K562 (cell line): ENCODE data around the gene FAM227B. TPM values are rescaled to one million over a fixed set of nuclear protein-coding genes. Genes with fewer than 3 reads are reported as not detected.

Experiments
- C11orf30 ChIP-seq: fragments of 450-650 bp; IDR thresholded peaks from 2 replicates; pipeline ENCODE4 v1.6.1; 2016; ENCODE audit warnings: low read depth, mild to moderate bottlenecking
- CBFA2T3 ChIP-seq: fragments of 450-650 bp; IDR thresholded peaks from 2 replicates; pipeline ENCODE4 v1.6.1; 2017
- DNMT1 ChIP-seq: fragments of 450-650 bp; IDR thresholded peaks from 2 replicates; pipeline ENCODE4 v1.6.1; 2016; ENCODE audit warnings: antibody characterized with exemption, mild to moderate bottlenecking
- ESRRA ChIP-seq: fragments of 450-650 bp; IDR thresholded peaks from 2 replicates; pipeline ENCODE4 v1.6.1; 2014; ENCODE audit warnings: low read depth, mild to moderate bottlenecking, moderate library complexity, borderline replicate concordance
- FOXJ2 ChIP-seq: fragments of 200-800 bp; sonication (Bioruptor generic); IDR thresholded peaks from 2 replicates; pipeline ENCODE4 v1.6.1; 2016; ENCODE audit warnings: missing genetic modification characterization, missing compliant biosample characterization
- FUS ChIP-seq: fragments of 200-400 bp; formaldehyde crosslinking; optimal IDR thresholded peaks from 2 replicates; pipeline ENCODE3; 2017; ENCODE audit warnings: low read depth, low read length
- GATAD2A ChIP-seq: fragments of 450-650 bp; IDR thresholded peaks from 2 replicates; pipeline ENCODE4 v1.6.1; 2017
- GATAD2B ChIP-seq: fragments of 450-650 bp; IDR thresholded peaks from 2 replicates; pipeline ENCODE4 v1.6.1; 2017; ENCODE audit warnings: mild to moderate bottlenecking, borderline replicate concordance
- GTF2B ChIP-seq: IDR thresholded peaks from 2 replicates; pipeline ENCODE4 v1.6.1; 2011; ENCODE audit not compliant: insufficient read length; ENCODE audit errors: extremely low read depth
- NCOR1 ChIP-seq: fragments of 450-650 bp; IDR thresholded peaks from 2 replicates; pipeline ENCODE4 v1.6.1; 2016; ENCODE audit warnings: mild to moderate bottlenecking, moderate library complexity
- REST ChIP-seq, 2 experiments: fragments of 450-650 bp; formaldehyde crosslinking in 1 of 2; IDR thresholded peaks; 2 replicates each; pipeline versions ENCODE4 v1.4.0 to v1.6.1; 2014 to 2020; ENCODE audit warnings: mild to moderate bottlenecking in 2 of 2, borderline replicate concordance in 1 of 2, low read depth in 1 of 2
- ZNF239 ChIP-seq: fragments of 250-450 bp; sonication (Bioruptor Pico); IDR thresholded peaks from 2 replicates; pipeline ENCODE4 v1.4.0; 2020; ENCODE audit warnings: mild to moderate bottlenecking
- ZNF384 ChIP-seq: IDR thresholded peaks from 2 replicates; pipeline ENCODE4 v1.6.1; 2012; ENCODE audit warnings: low read depth, low read length, improper control_type of control experiment
- polyA plus RNA-seq, 8 experiments: library from polyadenylated mRNA; depleted of rRNA in 4 of 8; stranded (reverse) in 5 of 8; unstranded in 3 of 8; fragments of >200 nt; fragmentation: Nextera tagmentation in 2 of 8; fragmentation: Illumina TruSeq in 1 of 8; extraction: Ambion mirVana in 2 of 8; extraction: Trizol in 1 of 8; gene quantifications; 2 replicates each; pipeline versions ENCODE4 v1.2.1 to v1.2.3, GENCODE V29; 2011 to 2014; ENCODE audit warnings: inconsistent platforms in 1 of 8, missing spikeins in 1 of 8
- total RNA-seq, 7 experiments: library from RNA; depleted of rRNA in 6 of 7; stranded (reverse); fragments of >200 nt in 6 of 7; fragmentation: Illumina TruSeq in 2 of 7; extraction: Trizol in 2 of 7; gene quantifications; 2 replicates each; pipeline versions ENCODE4 v1.2.1 to v1.2.3, GENCODE V29; 2011 to 2021; ENCODE audit warnings: low replicate concordance in 1 of 7
- TF ChIP-seq, protein P1 (sequence below), 2 experiments: IDR thresholded peaks; 2 replicates each; pipeline ENCODE4 v1.6.1; 2012; ENCODE audit warnings: improper control_type of control experiment in 2 of 2, low read depth in 2 of 2, low read length in 2 of 2, borderline replicate concordance in 1 of 2
- TF ChIP-seq, protein P2 (sequence below), 2 experiments: fragments of 250-450 bp in 1 of 2; fragments of 450-650 bp in 1 of 2; sonication (Bioruptor Pico) in 1 of 2; IDR thresholded peaks; 2 replicates each; pipeline versions ENCODE4 v1.6.1 to v1.8.0; 2016 to 2021; ENCODE audit warnings: mild to moderate bottlenecking in 2 of 2, moderate library complexity in 2 of 2, missing compliant biosample characterization in 1 of 2, missing genetic modification characterization in 1 of 2

The FAM227B gene
- total and polyA plus RNA-seq, 9 of the 15 experiments (the other 6 are each of a cell fraction or from before 2014, with no cell fraction given) = 5.1 to 12.5 (median 11.2) TPM

DNA sequence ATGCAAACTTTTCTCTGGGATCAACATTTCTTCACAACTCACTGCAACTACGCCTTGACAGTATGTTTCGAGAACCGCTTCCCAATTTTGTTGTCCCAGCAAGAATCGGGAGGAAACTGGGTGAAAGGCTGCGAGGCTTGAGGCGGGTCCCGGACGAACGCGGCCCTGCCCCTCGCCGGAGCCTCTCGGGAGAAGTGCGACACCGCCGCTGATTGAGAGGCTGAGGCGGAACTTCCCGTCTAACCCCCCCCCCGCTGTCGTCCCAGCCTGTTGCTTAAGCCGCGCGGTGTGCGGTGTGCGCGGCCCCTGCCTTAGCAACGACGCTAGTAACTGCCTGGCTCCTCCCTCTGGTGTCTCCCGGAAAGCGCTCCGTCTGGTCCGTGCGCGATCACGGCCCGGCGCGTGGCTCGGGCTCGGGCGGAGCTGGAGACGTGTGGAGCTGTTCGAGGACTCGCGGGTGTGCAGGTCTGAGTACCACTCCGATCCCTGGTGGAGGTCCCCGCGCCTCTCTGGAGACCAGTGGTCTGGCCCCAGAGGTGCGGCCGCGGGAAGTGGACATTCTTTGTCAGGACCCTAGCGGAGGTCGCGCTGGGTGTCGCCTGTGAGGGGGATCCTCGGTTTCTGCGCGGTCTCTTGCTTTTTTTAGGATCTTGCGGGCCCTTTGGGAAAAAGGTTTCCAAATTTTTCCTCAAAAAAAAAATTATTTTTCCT, at the start of gene FAM227B, which contains the start of gene DTWD1 (continued):
- TF ChIP-seq GATAD2B (no peak), FUS (peak; percentile 55), DNMT1 (no peak), C11orf30 (peak; percentile 85), ZNF239 (CRISPR knock-in tag) (0 out of 2 replicates have a peak, but pooled peaks have one; percentile 30), ESRRA (peak; percentile 76; the same call in 1 of the 2 replicates), REST (IDR thresholded peaks at IDR 0.05; ENCODE audit: borderline replicate concordance) (no peak; the same call in 1 of the 2 replicates), REST (CRISPR knock-in tag; IDR thresholded peaks at IDR 0.05; ENCODE audit: low read depth) (peak; percentile 78; the same call in 1 of the 2 replicates), GATAD2A (peak; percentile 87; the same call in 1 of the 2 replicates), NCOR1 (peak; percentile 33; the same call in 1 of the 2 replicates), CBFA2T3 (peak; percentile 7; the same call in 1 of the 2 replicates), FOXJ2 (tag) (peak; percentile 88), GTF2B (peak; percentile 10), ZNF384 (peak; percentile 52; the same call in 1 of the 2 replicates)
- TF ChIP-seq, protein P1, sequence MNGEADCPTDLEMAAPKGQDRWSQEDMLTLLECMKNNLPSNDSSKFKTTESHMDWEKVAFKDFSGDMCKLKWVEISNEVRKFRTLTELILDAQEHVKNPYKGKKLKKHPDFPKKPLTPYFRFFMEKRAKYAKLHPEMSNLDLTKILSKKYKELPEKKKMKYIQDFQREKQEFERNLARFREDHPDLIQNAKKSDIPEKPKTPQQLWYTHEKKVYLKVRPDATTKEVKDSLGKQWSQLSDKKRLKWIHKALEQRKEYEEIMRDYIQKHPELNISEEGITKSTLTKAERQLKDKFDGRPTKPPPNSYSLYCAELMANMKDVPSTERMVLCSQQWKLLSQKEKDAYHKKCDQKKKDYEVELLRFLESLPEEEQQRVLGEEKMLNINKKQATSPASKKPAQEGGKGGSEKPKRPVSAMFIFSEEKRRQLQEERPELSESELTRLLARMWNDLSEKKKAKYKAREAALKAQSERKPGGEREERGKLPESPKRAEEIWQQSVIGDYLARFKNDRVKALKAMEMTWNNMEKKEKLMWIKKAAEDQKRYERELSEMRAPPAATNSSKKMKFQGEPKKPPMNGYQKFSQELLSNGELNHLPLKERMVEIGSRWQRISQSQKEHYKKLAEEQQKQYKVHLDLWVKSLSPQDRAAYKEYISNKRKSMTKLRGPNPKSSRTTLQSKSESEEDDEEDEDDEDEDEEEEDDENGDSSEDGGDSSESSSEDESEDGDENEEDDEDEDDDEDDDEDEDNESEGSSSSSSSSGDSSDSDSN (IDR thresholded peaks at IDR 0.05; ENCODE audit: borderline replicate concordance in 1 of 2, low read depth in 2 of 2, low read length in 2 of 2) = peak; percentile 99 to 100
- TF ChIP-seq, protein P2, sequence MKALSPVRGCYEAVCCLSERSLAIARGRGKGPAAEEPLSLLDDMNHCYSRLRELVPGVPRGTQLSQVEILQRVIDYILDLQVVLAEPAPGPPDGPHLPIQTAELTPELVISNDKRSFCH (CRISPR knock-in tag; IDR thresholded peaks at IDR 0.05) = no peak
- TF ChIP-seq, protein P2 (tag; IDR thresholded peaks at IDR 0.05) = peak; percentile 83
